Smooth muscle cell of bladder (primary cell): ENCODE results near the gene EFCAB10. TPM values are rescaled to one million over a fixed set of nuclear protein-coding genes. Genes with fewer than 3 reads are reported as not detected.

ENCODE experiments used
- total RNA-seq: library from RNA; depleted of rRNA; stranded (reverse); fragments of >200 nt; gene quantifications from 2 replicates; pipeline ENCODE4 v1.2.3, GENCODE V29; 2014

EFCAB10 gene
- total RNA-seq, result not detected in 2 replicates

GRCh38 chr7:105581066-105581811 is at the start of gene EFCAB10:
Gene EFCAB10 (minus strand): TSS chr7:105581493. CDS start chr7:105581463, 30 bp downstream.

DNA sequence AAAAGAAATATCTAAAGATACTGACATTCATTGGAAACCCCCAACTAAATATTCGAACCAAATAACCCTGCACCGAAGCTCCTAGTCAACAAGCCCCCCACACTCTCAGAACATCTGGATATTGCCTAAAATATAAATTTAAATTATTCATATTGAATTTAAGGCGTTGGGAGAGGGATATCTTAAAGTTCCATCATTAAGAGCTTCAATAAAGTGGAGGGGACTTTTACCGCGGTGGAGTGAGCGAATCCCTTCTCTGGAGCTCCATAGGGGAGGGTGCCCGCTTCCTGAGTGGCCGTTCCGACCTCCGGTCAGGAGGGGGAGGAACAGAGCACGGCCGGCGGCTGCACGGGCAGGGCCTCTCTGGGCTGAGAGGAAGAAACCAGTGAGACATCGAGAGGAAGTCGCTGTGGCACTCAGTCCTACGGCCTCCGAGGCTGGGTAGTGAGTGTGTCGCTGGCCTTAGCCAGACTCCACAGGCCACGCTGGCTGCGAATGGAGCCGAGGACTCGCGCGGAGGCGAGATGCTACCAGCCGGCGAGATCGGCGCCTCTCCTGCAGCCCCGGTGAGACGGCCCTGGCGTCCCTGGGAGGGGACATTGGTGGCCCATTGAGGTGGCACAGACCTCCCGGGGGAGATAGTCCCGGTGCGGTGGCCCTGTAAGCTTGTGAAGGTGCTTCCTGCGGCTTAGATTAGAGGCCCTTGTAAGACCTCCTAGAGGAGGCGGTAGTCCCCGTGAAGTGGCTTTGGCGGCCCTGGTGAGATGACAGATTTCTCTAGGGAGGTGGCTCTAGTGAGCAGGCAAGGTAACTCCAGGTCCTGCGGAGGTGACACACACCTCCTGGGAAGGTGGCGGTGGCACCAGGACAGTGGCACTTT is 49.3 kb downstream of the EFCAB10 start, which contains the start of gene RINT1:
TSS of gene RINT1 (plus strand) at position 410 of the 880 bp plus-strand sequence. CDS start at position 525, 115 bp downstream.

GRCh38 chr7:105521717-105522463 is 59.4 kb downstream of the EFCAB10 start, which contains the start of gene PUS7:
Gene PUS7 (minus strand): TSS chr7:105522271. CDS start chr7:105508512, 13,759 bp downstream.

Other genes starting within 250 kb of the EFCAB10 start
- gene SRPK2, start 192.6 kb downstream of the EFCAB10 start, total RNA-seq, result 44.2 and 45.1 TPM in 2 replicates
- 10.4 and 12.8 TPM in 2 replicates for gene PUS7, start 59.2 kb downstream of the EFCAB10 start, total RNA-seq
- gene RINT1, start 49.3 kb downstream of the EFCAB10 start, total RNA-seq, result 10.8 and 12.3 TPM in 2 replicates